IMR-90 (cell line): ENCODE results near the gene CCM2. TPM values are rescaled to one million over a fixed set of nuclear protein-coding genes. Genes with fewer than 3 reads are reported as not detected.

Experiments
- ATAC-seq: fragments of 200-7000 bp; cut with Tn5 transposase; 2 replicates; pipeline ENCODE4 v1.9.1; 2020; ENCODE audit warnings: low read depth, mild to moderate bottlenecking, moderate library complexity
- BruUV-seq: library from RNA; stranded (reverse); fragments of 400-500 nt; replicated peaks from 2 replicates; lab custom pipeline; 2021; lab: Mats Ljungman, UMichigan
- CTCF ChIA-PET: fragments of 300-600 bp; formaldehyde crosslinking; extraction: SDS; loops from one replicate; lab custom pipeline; 2021; ENCODE audit warnings: antibody characterized with exemption; lab: Yijun Ruan, JAX
- POLR2A ChIA-PET: fragments of 300-600 bp; sonication (Branson Sonifier 250); formaldehyde crosslinking; loops from one replicate; lab custom pipeline; 2022; ENCODE audit warnings: antibody characterized with exemption; ENCODE audit not compliant: unreplicated experiment; lab: Charles Lee
- DNase-seq: peaks from one replicate; pipeline ENCODE4 v3.0.0; 2013
- H2AFZ ChIP-seq: replicated peaks from 2 replicates; pipeline ENCODE3; 2013; ENCODE audit warnings: low read length, mild to moderate bottlenecking; ENCODE audit not compliant: poor library complexity
- H2AK5ac ChIP-seq: 2 replicates; pipeline ENCODE4 v1.6.1; 2013; ENCODE audit warnings: low read depth, low read length, inconsistent platforms
- H2AK9ac ChIP-seq: replicated peaks from 2 replicates; pipeline ENCODE3; 2013; ENCODE audit warnings: mild to moderate bottlenecking, low read depth, low read length, moderate library complexity; ENCODE audit not compliant: poor library complexity
- H2BK120ac ChIP-seq: 2 replicates; pipeline ENCODE4 v1.6.1; 2013; ENCODE audit warnings: low read depth, low read length, inconsistent platforms
- H2BK15ac ChIP-seq: 3 replicates; pipeline ENCODE4 v1.6.1; 2013; ENCODE audit warnings: low read depth, low read length, inconsistent platforms
- H2BK20ac ChIP-seq: 2 replicates; pipeline ENCODE4 v1.6.1; 2013; ENCODE audit warnings: low read depth, mild to moderate bottlenecking, inconsistent platforms, low read length, moderate library complexity
- H2BK5ac ChIP-seq: 2 replicates; pipeline ENCODE4 v1.6.1; 2013; ENCODE audit warnings: mild to moderate bottlenecking, low read depth, low read length, inconsistent platforms; ENCODE audit not compliant: poor library complexity, severe bottlenecking
- H3K14ac ChIP-seq: replicated peaks from 2 replicates; pipeline ENCODE4 v1.6.1; 2013; ENCODE audit warnings: low read depth, low read length, inconsistent platforms
- H3K18ac ChIP-seq: 2 replicates; pipeline ENCODE4 v1.6.1; 2013; ENCODE audit warnings: low read depth, low read length, control low read depth
- H3K23ac ChIP-seq: 2 replicates; pipeline ENCODE4 v1.6.1; 2013; ENCODE audit warnings: low read depth, low read length, inconsistent platforms
- H3K27ac ChIP-seq: 2 replicates; pipeline ENCODE4 v1.5.1; 2013; ENCODE audit warnings: mild to moderate bottlenecking, control low read depth, low read length; ENCODE audit not compliant: insufficient read depth
- H3K27me3 ChIP-seq: 2 replicates; pipeline ENCODE4 v1.6.1; 2013; ENCODE audit warnings: low read length; ENCODE audit not compliant: control insufficient read depth, insufficient read depth
- H3K36me3 ChIP-seq: 2 replicates; pipeline ENCODE4 v1.6.1; 2013; ENCODE audit warnings: low read length, mixed read lengths; ENCODE audit not compliant: control insufficient read depth, insufficient read depth
- H3K4ac ChIP-seq: 2 replicates; pipeline ENCODE4 v1.6.1; 2013; ENCODE audit warnings: low read depth, low read length, inconsistent platforms
- H3K4me1 ChIP-seq: 2 replicates; pipeline ENCODE4 v1.6.1; 2013; ENCODE audit warnings: low read length, mixed read lengths; ENCODE audit not compliant: control insufficient read depth, insufficient read depth
- H3K4me2 ChIP-seq: 2 replicates; pipeline ENCODE4 v1.6.1; 2013; ENCODE audit warnings: low read depth, mild to moderate bottlenecking, control low read depth, low read length, moderate library complexity
- H3K4me3 ChIP-seq: 2 replicates; pipeline ENCODE4 v1.5.1; 2013; ENCODE audit warnings: low read depth, mild to moderate bottlenecking, control low read depth, low read length, moderate library complexity; ENCODE audit not compliant: insufficient read depth
- H3K56ac ChIP-seq: 2 replicates; pipeline ENCODE4 v1.6.1; 2013; ENCODE audit warnings: low read length, inconsistent platforms; ENCODE audit not compliant: insufficient read depth; ENCODE audit errors: extremely low read depth
- H3K79me1 ChIP-seq, 2 experiments: 2 replicates each; pipeline ENCODE4 v1.6.1; 2013; ENCODE audit warnings: low read length in 2 of 2, inconsistent platforms in 1 of 2, low read depth in 1 of 2
- H3K9ac ChIP-seq: 2 replicates; pipeline ENCODE4 v1.6.1; 2013; ENCODE audit warnings: low read depth, low read length, control low read depth
- H3K9me1 ChIP-seq: 2 replicates; pipeline ENCODE4 v1.6.1; 2013; ENCODE audit warnings: low read length, inconsistent platforms; ENCODE audit not compliant: insufficient read depth
- H3K9me3 ChIP-seq: 2 replicates; pipeline ENCODE4 v1.6.1; 2013; ENCODE audit warnings: low read length; ENCODE audit not compliant: control insufficient read depth, insufficient read depth
- H4K20me1 ChIP-seq: 2 replicates; pipeline ENCODE4 v1.6.1; 2013; ENCODE audit warnings: low read length, inconsistent platforms; ENCODE audit not compliant: insufficient read depth
- H4K5ac ChIP-seq: 2 replicates; pipeline ENCODE4 v1.6.1; 2013; ENCODE audit warnings: mild to moderate bottlenecking, low read depth, low read length, control low read depth
- H4K8ac ChIP-seq, 2 experiments: 2 replicates each; pipeline ENCODE4 v1.6.1; 2013; ENCODE audit warnings: low read depth in 2 of 2, low read length in 2 of 2, control low read depth in 1 of 2, inconsistent platforms in 1 of 2
- H4K91ac ChIP-seq: 2 replicates; pipeline ENCODE4 v1.6.1; 2013; ENCODE audit warnings: low read depth, low read length, inconsistent platforms; ENCODE audit not compliant: insufficient read depth
- BHLHE40 ChIP-seq: fragments of 150-350 bp; IDR thresholded peaks from 2 replicates; pipeline ENCODE4 v1.6.1; 2016; ENCODE audit warnings: mild to moderate bottlenecking, low read depth, low read length
- CEBPB ChIP-seq: IDR thresholded peaks from 2 replicates; pipeline ENCODE4 v1.6.1; 2012; ENCODE audit warnings: low read depth, low read length, improper control_type of control experiment
- CHD1 ChIP-seq: IDR thresholded peaks from 2 replicates; pipeline ENCODE4 v1.6.1; 2012; ENCODE audit warnings: low read depth, low read length, improper control_type of control experiment
- FOS ChIP-seq: fragments of 150-350 bp; IDR thresholded peaks from 2 replicates; pipeline ENCODE4 v1.6.1; 2016; ENCODE audit warnings: low read depth, low read length
- MAFK ChIP-seq: IDR thresholded peaks from 2 replicates; pipeline ENCODE4 v1.6.1; 2012; ENCODE audit warnings: low read depth, low read length, improper control_type of control experiment
- MAZ ChIP-seq: IDR thresholded peaks from 2 replicates; pipeline ENCODE4 v1.6.1; 2012; ENCODE audit warnings: low read depth, mild to moderate bottlenecking, low read length, improper control_type of control experiment, moderate library complexity, borderline replicate concordance
- MXI1 ChIP-seq: IDR thresholded peaks from 2 replicates; pipeline ENCODE4 v1.6.1; 2012; ENCODE audit warnings: low read depth, mild to moderate bottlenecking, low read length, moderate library complexity, borderline replicate concordance
- NFE2L2 ChIP-seq: fragments of 150-350 bp; IDR thresholded peaks from 2 replicates; pipeline ENCODE4 v1.6.1; 2016; ENCODE audit warnings: low read depth, mild to moderate bottlenecking, low read length
- POLR2A ChIP-seq: IDR thresholded peaks from 2 replicates; pipeline ENCODE4 v1.6.1; 2012; ENCODE audit warnings: mild to moderate bottlenecking, low read depth, low read length
- RAD21 ChIP-seq: IDR thresholded peaks from 2 replicates; pipeline ENCODE4 v1.6.1; 2012; ENCODE audit warnings: low read length, improper control_type of control experiment
- RCOR1 ChIP-seq: IDR thresholded peaks from 2 replicates; pipeline ENCODE4 v1.6.1; 2012; ENCODE audit warnings: mild to moderate bottlenecking, low read length, improper control_type of control experiment; ENCODE audit not compliant: insufficient replicate concordance
- RFX5 ChIP-seq: IDR thresholded peaks from 2 replicates; pipeline ENCODE4 v1.8.0; 2012; ENCODE audit warnings: low read depth, mild to moderate bottlenecking, low read length, moderate library complexity
- SMC3 ChIP-seq: fragments of 150-350 bp; IDR thresholded peaks from 2 replicates; pipeline ENCODE4 v1.6.1; 2016; ENCODE audit warnings: low read depth, mild to moderate bottlenecking, antibody characterized with exemption, low read length, moderate library complexity
- WGBS, 2 experiments: methylation state at CpG; one replicate each; pipeline versions ENCODE4 v1.1.5 to v1.1.7; 2013; ENCODE audit warnings: missing lambda C conversion rate in 2 of 2; ENCODE audit not compliant: insufficient read length in 1 of 2; ENCODE audit errors: extremely low coverage in 2 of 2; 5-methylcytosine and 5-hydroxymethylcytosine counted together
- dilution Hi-C: fragments of 300-500 bp; cut with HindIII; formaldehyde crosslinking; loops from one replicate; pipeline ENCODE4 v1.14.3; 2018; ENCODE audit warnings: low sequenced_read_pairs; ENCODE audit not compliant: unreplicated experiment
- in situ Hi-C: fragments of 300-500 bp; cut with MboI; formaldehyde crosslinking; loops from 3 replicates; pipeline ENCODE4 v1.14.3; 2019; ENCODE audit warnings: low sequenced_read_pairs, inconsistent platforms, mixed read lengths
- intact Hi-C: fragments of 100-400 bp; cut with micrococcal nuclease; formaldehyde crosslinking; loops from 2 replicates; pipeline ENCODE4 v1.10.0; 2022
- polyA plus RNA-seq, 3 experiments: library from polyadenylated mRNA; depleted of rRNA; stranded (reverse); fragments of >200 nt; gene quantifications; 2 replicates each; pipeline ENCODE4 v1.2.3, GENCODE V29; 2012; ENCODE audit warnings: low replicate concordance in 1 of 3
- total RNA-seq: library from RNA; depleted of rRNA; stranded (reverse); fragments of >200 nt; gene quantifications from 2 replicates; pipeline ENCODE4 v1.2.3, GENCODE V29; 2012
- TF ChIP-seq, protein P1 (sequence below): conservative IDR thresholded peaks from 2 replicates; pipeline ENCODE4 v1.5.1; 2012; ENCODE audit warnings: mild to moderate bottlenecking, low read depth, low read length, improper control_type of control experiment
- TF ChIP-seq, protein P2 (sequence below): fragments of 150-350 bp; IDR thresholded peaks from 2 replicates; pipeline ENCODE4 v1.6.1; 2017; ENCODE audit warnings: mild to moderate bottlenecking, antibody characterized with exemption, low read length, low read depth
- TF ChIP-seq, protein P3 (sequence below): fragments of 150-350 bp; IDR thresholded peaks from 2 replicates; pipeline ENCODE4 v1.6.1; 2016; ENCODE audit warnings: low read depth, mild to moderate bottlenecking, low read length, moderate library complexity, borderline replicate concordance

CCM2 gene
- total and polyA plus RNA-seq, 2 of the 4 experiments (the other 2 are of a cell fraction) = 65.2 to 78.5 TPM

DNA sequence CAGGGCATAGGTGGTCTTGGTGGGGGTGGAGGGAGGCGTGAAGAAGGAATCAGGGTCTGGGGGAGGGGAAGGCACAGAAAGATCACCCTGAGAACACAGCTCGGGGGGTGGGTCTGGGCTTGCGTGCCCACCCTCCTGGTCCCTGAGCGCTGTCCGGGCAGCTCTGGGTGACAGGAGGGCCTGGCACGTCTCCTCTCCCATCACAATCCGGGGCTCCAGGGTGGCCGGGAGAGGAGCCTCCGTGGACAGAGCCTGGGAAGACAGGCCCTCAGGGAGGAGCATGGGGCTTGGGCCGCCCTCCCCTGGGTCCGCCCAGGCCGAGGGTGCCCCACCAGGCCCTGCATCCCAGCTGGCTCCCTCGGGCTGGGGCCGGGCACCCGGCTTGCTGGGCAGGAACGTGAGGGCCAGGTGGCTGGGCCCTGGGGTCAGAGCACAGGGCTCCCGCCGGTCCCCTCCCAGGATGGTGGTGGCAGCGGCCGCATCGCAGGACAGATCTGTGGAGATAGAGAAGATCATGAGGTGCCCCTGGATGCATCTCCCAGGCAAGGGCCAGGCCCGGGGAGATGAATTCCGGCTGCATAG is 85.7 kb downstream of the CCM2 start:
- peaks cover 0 to 8% of the 10 kb centered on the region in 2 experiments; a peak in 1 of 4 replicates for H3K79me1 ChIP-seq
- no peak overlapping the region for H3K27ac ChIP-seq
- POLR2A ChIA-PET = no interaction called here

More for the DNA sequence above, 85.7 kb downstream of the CCM2 start:
- CTCF ChIA-PET = interaction anchor here (0.7 kb wide), 1 partner anchor 15 kb away, joined by 3 read pairs; no protein-coding TSS in a partner anchor
- Histone ChIP-seq H4K91ac (no peak overlapping the region), H2BK20ac (no peak overlapping the region), H3K9me1 (peaks cover 7% of the 10 kb centered on the region), H3K23ac (no peak overlapping the region), H4K8ac (no peak overlapping the region), H3K36me3 (peaks cover 8% of the 10 kb centered on the region; the same call in 1 of the 2 replicates), H3K4me2 (no peak overlapping the region), H4K5ac (no peak overlapping the region), H2AK5ac (no peak overlapping the region), H2AFZ (no peak overlapping the region), H4K20me1 (no peaks in the 10 kb centered on the region), H3K4me1 (peaks cover 3% of the 10 kb centered on the region; the same call in 1 of the 2 replicates), H2BK15ac (no peak overlapping the region), H3K9ac (no peak overlapping the region), H3K4ac (no peak overlapping the region), H3K56ac (no peak overlapping the region), H3K4me3 (no peak overlapping the region), H3K9me3 (no peaks in the 10 kb centered on the region), H2AK9ac (no peak overlapping the region), H3K18ac (no peak overlapping the region), H3K14ac (no peak overlapping the region), H3K27me3 (no peaks in the 10 kb centered on the region), H2BK5ac (no peak overlapping the region), H2BK120ac (no peak overlapping the region)
- BruUV-seq = no TSS peak
- intact Hi-C loops = no loop called here
- ATAC-seq = no peak
- DNase-seq = no peak
- in situ Hi-C loops = no loop called here
- TF ChIP-seq SMC3 = no peak
- no peak for TF ChIP-seq BHLHE40
- TF ChIP-seq POLR2A = no peak
- TF ChIP-seq, protein P1, sequence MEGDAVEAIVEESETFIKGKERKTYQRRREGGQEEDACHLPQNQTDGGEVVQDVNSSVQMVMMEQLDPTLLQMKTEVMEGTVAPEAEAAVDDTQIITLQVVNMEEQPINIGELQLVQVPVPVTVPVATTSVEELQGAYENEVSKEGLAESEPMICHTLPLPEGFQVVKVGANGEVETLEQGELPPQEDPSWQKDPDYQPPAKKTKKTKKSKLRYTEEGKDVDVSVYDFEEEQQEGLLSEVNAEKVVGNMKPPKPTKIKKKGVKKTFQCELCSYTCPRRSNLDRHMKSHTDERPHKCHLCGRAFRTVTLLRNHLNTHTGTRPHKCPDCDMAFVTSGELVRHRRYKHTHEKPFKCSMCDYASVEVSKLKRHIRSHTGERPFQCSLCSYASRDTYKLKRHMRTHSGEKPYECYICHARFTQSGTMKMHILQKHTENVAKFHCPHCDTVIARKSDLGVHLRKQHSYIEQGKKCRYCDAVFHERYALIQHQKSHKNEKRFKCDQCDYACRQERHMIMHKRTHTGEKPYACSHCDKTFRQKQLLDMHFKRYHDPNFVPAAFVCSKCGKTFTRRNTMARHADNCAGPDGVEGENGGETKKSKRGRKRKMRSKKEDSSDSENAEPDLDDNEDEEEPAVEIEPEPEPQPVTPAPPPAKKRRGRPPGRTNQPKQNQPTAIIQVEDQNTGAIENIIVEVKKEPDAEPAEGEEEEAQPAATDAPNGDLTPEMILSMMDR = no peak
- no peak for TF ChIP-seq CHD1
- TF ChIP-seq, protein P2, sequence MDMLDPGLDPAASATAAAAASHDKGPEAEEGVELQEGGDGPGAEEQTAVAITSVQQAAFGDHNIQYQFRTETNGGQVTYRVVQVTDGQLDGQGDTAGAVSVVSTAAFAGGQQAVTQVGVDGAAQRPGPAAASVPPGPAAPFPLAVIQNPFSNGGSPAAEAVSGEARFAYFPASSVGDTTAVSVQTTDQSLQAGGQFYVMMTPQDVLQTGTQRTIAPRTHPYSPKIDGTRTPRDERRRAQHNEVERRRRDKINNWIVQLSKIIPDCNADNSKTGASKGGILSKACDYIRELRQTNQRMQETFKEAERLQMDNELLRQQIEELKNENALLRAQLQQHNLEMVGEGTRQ = no peak
- TF ChIP-seq RCOR1 = no peak
- no peak for TF ChIP-seq FOS
- TF ChIP-seq, protein P3, sequence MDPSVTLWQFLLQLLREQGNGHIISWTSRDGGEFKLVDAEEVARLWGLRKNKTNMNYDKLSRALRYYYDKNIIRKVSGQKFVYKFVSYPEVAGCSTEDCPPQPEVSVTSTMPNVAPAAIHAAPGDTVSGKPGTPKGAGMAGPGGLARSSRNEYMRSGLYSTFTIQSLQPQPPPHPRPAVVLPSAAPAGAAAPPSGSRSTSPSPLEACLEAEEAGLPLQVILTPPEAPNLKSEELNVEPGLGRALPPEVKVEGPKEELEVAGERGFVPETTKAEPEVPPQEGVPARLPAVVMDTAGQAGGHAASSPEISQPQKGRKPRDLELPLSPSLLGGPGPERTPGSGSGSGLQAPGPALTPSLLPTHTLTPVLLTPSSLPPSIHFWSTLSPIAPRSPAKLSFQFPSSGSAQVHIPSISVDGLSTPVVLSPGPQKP = no peak
- no peak for TF ChIP-seq RFX5
- no peak for TF ChIP-seq NFE2L2
- TF ChIP-seq MAZ = no peak
- TF ChIP-seq MXI1 = no peak
- no peak for TF ChIP-seq MAFK
- no peak for TF ChIP-seq CEBPB
- TF ChIP-seq RAD21 = no peak
- dilution Hi-C loops = no loop called here
- 76% methylated on average over 12 of the region's 23 CpGs; no CpG with 5 or more reads in 1 of the 2 experiments for WGBS, 2 experiments
